ENCODE data around the gene ANKK1.

The ANKK1 gene

GRCh38 chr11:113419454-113420003, 31.9 kb downstream of the ANKK1 start:
- TF ChIP-seq, protein P1, sequence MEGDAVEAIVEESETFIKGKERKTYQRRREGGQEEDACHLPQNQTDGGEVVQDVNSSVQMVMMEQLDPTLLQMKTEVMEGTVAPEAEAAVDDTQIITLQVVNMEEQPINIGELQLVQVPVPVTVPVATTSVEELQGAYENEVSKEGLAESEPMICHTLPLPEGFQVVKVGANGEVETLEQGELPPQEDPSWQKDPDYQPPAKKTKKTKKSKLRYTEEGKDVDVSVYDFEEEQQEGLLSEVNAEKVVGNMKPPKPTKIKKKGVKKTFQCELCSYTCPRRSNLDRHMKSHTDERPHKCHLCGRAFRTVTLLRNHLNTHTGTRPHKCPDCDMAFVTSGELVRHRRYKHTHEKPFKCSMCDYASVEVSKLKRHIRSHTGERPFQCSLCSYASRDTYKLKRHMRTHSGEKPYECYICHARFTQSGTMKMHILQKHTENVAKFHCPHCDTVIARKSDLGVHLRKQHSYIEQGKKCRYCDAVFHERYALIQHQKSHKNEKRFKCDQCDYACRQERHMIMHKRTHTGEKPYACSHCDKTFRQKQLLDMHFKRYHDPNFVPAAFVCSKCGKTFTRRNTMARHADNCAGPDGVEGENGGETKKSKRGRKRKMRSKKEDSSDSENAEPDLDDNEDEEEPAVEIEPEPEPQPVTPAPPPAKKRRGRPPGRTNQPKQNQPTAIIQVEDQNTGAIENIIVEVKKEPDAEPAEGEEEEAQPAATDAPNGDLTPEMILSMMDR (conservative IDR thresholded peaks at IDR 0.05): no peak

GRCh38 chr11:113420808-113421207, 33.2 kb downstream of the ANKK1 start:
- TF ChIP-seq, protein P1 (conservative IDR thresholded peaks at IDR 0.05): no peak
- H3K27ac ChIP-seq: no peak overlapping the region

More at GRCh38 chr11:113419454-113420003, 31.9 kb downstream of the ANKK1 start:
- H3K27ac ChIP-seq: no peak overlapping the region

GRCh38 chr11:113426686-113427085, 39.1 kb downstream of the ANKK1 start:
- H3K27ac ChIP-seq: no peak overlapping the region
- TF ChIP-seq, protein P1 (conservative IDR thresholded peaks at IDR 0.05): no peak

GRCh38 chr11:113431746-113432145, 44.2 kb downstream of the ANKK1 start:
- H3K27ac ChIP-seq: no peak overlapping the region
- TF ChIP-seq, protein P1 (conservative IDR thresholded peaks at IDR 0.05): no peak

GRCh38 chr11:113435190-113435968, 47.8 kb downstream of the ANKK1 start:
- H3K27ac ChIP-seq: no peak overlapping the region
- TF ChIP-seq, protein P1 (conservative IDR thresholded peaks at IDR 0.05): no peak

DNA sequence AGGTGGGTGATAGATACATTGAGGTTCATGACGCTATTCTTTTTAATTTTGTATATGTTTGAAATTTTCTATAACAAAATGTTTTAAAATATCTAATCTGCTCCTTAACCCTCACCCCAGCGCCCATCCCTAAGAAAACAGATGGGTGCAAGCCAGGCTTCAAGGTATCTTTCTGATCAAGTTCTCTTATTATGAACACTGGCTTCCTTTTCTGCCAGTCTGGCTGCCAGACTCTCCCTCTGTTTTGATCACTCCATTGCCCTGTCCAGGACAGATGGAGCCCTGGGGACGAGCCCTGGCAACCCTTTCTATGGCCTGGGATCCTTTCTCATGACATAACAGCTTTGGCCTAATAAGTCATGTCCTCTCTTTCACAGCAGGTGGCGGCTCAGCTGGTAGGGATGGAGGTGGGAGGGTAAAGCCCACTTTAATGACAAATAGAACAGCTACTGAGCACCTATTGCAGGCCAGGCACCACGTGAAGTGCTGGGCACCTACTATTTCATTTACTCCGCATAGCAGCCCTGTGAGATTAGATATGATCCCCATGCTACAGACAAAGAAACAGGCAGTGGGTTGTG, 49.2 kb downstream of the ANKK1 start:
- TF ChIP-seq, protein P1 (conservative IDR thresholded peaks at IDR 0.05): no peak
- H3K27ac ChIP-seq: no peak overlapping the region

- TF ChIP-seq, protein P1 (conservative IDR thresholded peaks at IDR 0.05): no peak
- H3K27ac ChIP-seq: no peak overlapping the region
Measured at GRCh38 chr11:113440816-113441215, 53.2 kb downstream of the ANKK1 start.

Data from VCaP (cell line).